ENCODE data around the gene NDST1. TPM values are rescaled to one million over a fixed set of nuclear protein-coding genes. Genes with fewer than 3 reads are reported as not detected.

NDST1 gene
- total and polyA plus RNA-seq, 3 experiments from 2014 or later = 0.13 to 2.8 (median 1.9) TPM

DNA sequence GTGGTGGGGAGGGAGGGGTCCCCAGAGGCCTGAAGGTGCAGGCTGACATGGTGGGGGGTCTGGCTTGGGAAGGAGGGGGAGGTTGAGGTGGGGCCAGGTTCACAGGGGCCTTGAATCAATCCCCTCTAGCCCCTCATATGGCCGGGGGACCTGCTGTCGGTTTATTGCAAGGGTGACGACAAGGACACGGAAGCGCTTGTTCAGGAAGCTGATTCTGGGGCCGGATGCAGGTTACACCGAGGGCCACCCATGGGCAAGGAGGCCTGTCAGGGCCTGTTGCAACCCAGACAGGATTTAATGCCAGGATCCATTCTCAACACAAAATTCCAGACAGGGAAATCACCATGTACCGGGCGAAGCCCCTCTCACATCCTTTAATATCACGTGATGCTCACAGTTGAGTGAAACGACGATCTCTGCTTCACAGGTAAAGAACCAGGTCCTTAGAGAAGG lies 90.9 kb downstream of the NDST1 start:
- Histone ChIP-seq H3K36me3 (ENCODE audit: insufficient read depth, low read length) (no peaks in the 10 kb centered on the region), H3K9me3 (ENCODE audit: low read length) (no peaks in the 10 kb centered on the region), H3K27ac (ENCODE audit: low read depth, low read length) (no peak overlapping the region), H3K4me1 (ENCODE audit: insufficient read depth, low read length) (no peaks in the 10 kb centered on the region), H3K27me3 (ENCODE audit: insufficient read depth, low read length, poor library complexity, severe bottlenecking) (no peaks in the 10 kb centered on the region), H3K4me3 (ENCODE audit: low read length) (no peak overlapping the region)
- Mint-ChIP-seq H3K27me3 (peaks cover 6 to 13% of the 10 kb centered on the region in 2 donors), H3K36me3 (no peaks in the 10 kb centered on the region), H3K4me3 (no peak overlapping the region), H3K9me3 (no peaks in the 10 kb centered on the region), H3K4me1 (no peaks in the 10 kb centered on the region), H3K27ac (no peak overlapping the region)
- CTCF ChIA-PET = no interaction called here
- DNase-seq = peak in 1 of 5 donors; percentile 37
- POLR2A ChIA-PET = no interaction called here

DNA sequence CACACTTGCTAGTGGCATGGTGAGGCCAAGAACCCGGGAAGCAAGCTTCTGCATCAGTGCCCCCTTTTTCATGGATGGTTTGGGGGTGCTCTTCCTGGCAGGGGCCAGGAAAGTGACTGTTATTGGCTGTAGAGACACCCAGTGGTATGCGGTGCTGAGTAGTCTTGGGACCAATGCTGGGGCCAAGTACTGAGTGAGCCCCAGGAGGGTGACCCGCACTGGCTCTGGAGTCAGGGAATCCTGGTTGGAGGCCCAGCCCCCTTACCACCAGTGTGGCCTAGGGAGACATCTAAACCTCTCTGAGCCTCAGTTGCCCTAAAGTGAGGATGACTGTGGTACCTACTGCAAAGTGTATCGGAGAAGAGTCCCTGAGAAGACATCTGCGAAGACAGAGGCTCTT lies 91.3 kb downstream of the NDST1 start:
- H3K9me3 ChIP-seq (ENCODE audit: low read length) = no peaks in the 10 kb centered on the region
- H3K4me1 Mint-ChIP-seq = no peaks in the 10 kb centered on the region
- no peak overlapping the region for H3K4me3 ChIP-seq (ENCODE audit: low read length)
- H3K36me3 ChIP-seq (ENCODE audit: insufficient read depth, low read length) = no peaks in the 10 kb centered on the region
- H3K27ac ChIP-seq (ENCODE audit: low read depth, low read length) = no peak overlapping the region
- no peaks in the 10 kb centered on the region for H3K27me3 ChIP-seq (ENCODE audit: insufficient read depth, low read length, poor library complexity, severe bottlenecking)
- peaks cover 6 to 15% of the 10 kb centered on the region in 2 donors for H3K27me3 Mint-ChIP-seq
- no peak overlapping the region for H3K4me3 Mint-ChIP-seq
- H3K9me3 Mint-ChIP-seq = no peaks in the 10 kb centered on the region
- ChIA-PET POLR2A (no interaction called here), CTCF (no interaction called here)
- H3K4me1 ChIP-seq (ENCODE audit: insufficient read depth, low read length) = no peaks in the 10 kb centered on the region
- H3K27ac Mint-ChIP-seq = no peak overlapping the region
- H3K36me3 Mint-ChIP-seq = no peaks in the 10 kb centered on the region
- peak in 1 of 5 donors; percentile 19 for DNase-seq

DNA sequence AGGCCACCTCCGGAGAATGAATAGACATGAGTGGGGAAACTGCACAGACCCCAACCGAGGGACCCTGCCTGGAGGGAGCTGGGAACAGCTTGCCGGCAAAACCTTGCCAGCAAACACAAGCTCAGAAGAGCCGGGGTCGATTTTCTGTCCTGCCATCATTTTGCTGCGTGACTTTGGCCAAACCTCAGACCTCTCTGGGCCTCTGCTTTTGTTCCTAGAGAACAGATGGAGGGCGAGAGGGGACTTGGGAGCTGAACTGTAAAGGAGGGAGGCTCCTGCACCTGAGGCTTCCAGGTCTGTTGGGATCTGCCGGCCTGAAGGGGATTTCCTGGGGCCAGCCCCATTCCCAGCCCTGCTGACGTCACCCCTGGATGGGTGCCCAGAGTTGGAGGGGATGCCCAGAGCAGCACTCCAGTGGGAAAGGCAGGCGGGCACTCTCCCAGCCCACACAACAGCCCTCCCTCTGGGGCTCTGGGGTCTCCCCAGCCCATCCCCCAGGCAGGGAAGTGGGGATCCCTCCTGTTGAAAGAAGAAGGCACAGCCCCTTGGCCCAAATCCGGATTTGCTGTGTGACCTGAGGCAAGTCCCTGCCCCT lies 92.1 kb downstream of the NDST1 start:
- DNase-seq = peak in 1 of 5 donors; percentile 8
- POLR2A ChIA-PET = no interaction called here

DNA sequence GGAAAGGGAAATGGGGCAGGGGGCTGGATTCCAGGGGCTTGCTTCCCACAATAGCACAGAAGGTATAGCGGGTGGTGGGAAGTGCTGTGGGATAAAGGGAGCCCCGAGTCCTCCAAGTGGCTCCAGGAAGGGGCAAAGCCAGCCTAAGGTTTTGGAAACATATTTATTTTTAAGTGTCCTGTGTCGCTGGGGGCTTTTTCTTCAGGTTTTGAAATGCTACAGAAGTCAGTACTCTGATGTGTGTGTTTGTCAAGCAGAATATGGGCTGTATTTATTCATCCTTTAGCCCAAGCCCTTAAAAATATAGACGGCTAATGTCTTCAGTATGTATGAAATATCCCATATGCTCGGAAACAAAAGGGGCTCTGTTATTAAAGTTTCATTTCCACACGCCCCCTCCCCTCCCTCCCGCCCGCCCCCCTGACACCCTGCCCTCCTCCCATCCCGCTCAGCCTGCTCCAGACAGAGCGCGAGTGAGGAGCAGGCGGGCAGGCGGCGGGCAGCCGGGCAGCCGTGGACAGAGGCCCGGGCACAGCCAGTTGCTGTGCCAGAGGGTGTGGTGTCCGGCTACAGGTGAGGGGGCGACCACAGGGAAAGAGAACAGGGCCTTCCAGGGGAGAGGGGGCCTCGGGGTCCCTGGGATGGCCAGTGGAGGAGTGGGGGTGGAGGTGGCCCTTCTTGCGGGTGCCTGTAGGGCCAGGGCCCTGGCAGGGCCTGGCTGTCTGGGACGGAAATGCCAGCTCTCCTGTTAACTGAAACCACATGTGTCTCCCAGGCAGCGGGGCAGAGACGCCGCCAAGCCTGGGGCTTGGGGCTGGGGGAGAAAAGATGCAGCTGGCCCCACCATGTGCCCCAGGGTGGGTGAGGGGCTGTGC lies 92.9 kb downstream of the NDST1 start:
- Histone ChIP-seq H3K27ac (ENCODE audit: low read depth, low read length) (no peak overlapping the region), H3K36me3 (ENCODE audit: insufficient read depth, low read length) (no peaks in the 10 kb centered on the region), H3K4me3 (ENCODE audit: low read length) (no peak overlapping the region), H3K4me1 (ENCODE audit: insufficient read depth, low read length) (no peaks in the 10 kb centered on the region), H3K9me3 (ENCODE audit: low read length) (no peaks in the 10 kb centered on the region), H3K27me3 (ENCODE audit: insufficient read depth, low read length, poor library complexity, severe bottlenecking) (no peaks in the 10 kb centered on the region)
- H3K9me3 Mint-ChIP-seq = no peaks in the 10 kb centered on the region
- H3K4me3 Mint-ChIP-seq = peak overlapping the region in 1 of 7 donors; percentile 9
- ChIA-PET CTCF (no interaction called here), POLR2A (no interaction called here)
- DNase-seq = peak in 1 of 5 donors; percentile 24
- peaks cover 9 to 19% of the 10 kb centered on the region in 2 donors for H3K27me3 Mint-ChIP-seq
- H3K27ac Mint-ChIP-seq = no peak overlapping the region
- H3K4me1 Mint-ChIP-seq = no peaks in the 10 kb centered on the region
- no peaks in the 10 kb centered on the region for H3K36me3 Mint-ChIP-seq

More for the DNA sequence above, 92.1 kb downstream of the NDST1 start:
- Histone ChIP-seq H3K27ac (ENCODE audit: low read depth, low read length) (no peak overlapping the region), H3K36me3 (ENCODE audit: insufficient read depth, low read length) (no peaks in the 10 kb centered on the region), H3K4me1 (ENCODE audit: insufficient read depth, low read length) (no peaks in the 10 kb centered on the region), H3K27me3 (ENCODE audit: insufficient read depth, low read length, poor library complexity, severe bottlenecking) (no peaks in the 10 kb centered on the region), H3K9me3 (ENCODE audit: low read length) (no peaks in the 10 kb centered on the region), H3K4me3 (ENCODE audit: low read length) (no peak overlapping the region)
- Mint-ChIP-seq H3K9me3 (no peaks in the 10 kb centered on the region), H3K27ac (no peak overlapping the region), H3K36me3 (no peaks in the 10 kb centered on the region), H3K27me3 (peaks cover 9 to 19% of the 10 kb centered on the region in 2 donors), H3K4me1 (no peaks in the 10 kb centered on the region), H3K4me3 (peak overlapping the region in 1 of 7 donors; percentile 9)
- CTCF ChIA-PET = no interaction called here

GRCh38 chr5:150601491-150602345 lies 93.8 kb downstream of the NDST1 start:
- no peak overlapping the region for H3K4me3 ChIP-seq (ENCODE audit: low read length)
- Mint-ChIP-seq H3K4me1 (no peaks in the 10 kb centered on the region), H3K27ac (peak overlapping the region in 1 of 8 donors; percentile 43), H3K4me3 (no peak overlapping the region), H3K9me3 (no peaks in the 10 kb centered on the region), H3K36me3 (no peaks in the 10 kb centered on the region), H3K27me3 (peaks cover 7 to 19% of the 10 kb centered on the region in 2 donors)
- ChIA-PET CTCF (no interaction called here), POLR2A (no interaction called here)
- DNase-seq = peak in 1 of 5 donors; percentile 34
- no peaks in the 10 kb centered on the region for H3K36me3 ChIP-seq (ENCODE audit: insufficient read depth, low read length)
- H3K27me3 ChIP-seq (ENCODE audit: insufficient read depth, low read length, poor library complexity, severe bottlenecking) = no peaks in the 10 kb centered on the region
- no peaks in the 10 kb centered on the region for H3K4me1 ChIP-seq (ENCODE audit: insufficient read depth, low read length)
- H3K27ac ChIP-seq (ENCODE audit: low read depth, low read length) = no peak overlapping the region
- no peaks in the 10 kb centered on the region for H3K9me3 ChIP-seq (ENCODE audit: low read length)

- Mint-ChIP-seq H3K4me1 (no peaks in the 10 kb centered on the region), H3K27me3 (peaks cover 7 to 19% of the 10 kb centered on the region in 2 donors), H3K4me3 (no peak overlapping the region), H3K36me3 (no peaks in the 10 kb centered on the region), H3K27ac (no peak overlapping the region), H3K9me3 (no peaks in the 10 kb centered on the region)
- ChIA-PET POLR2A (no interaction called here), CTCF (no interaction called here)
- H3K9me3 ChIP-seq (ENCODE audit: low read length) = no peaks in the 10 kb centered on the region
- H3K4me1 ChIP-seq (ENCODE audit: insufficient read depth, low read length) = no peaks in the 10 kb centered on the region
- no peak overlapping the region for H3K27ac ChIP-seq (ENCODE audit: low read depth, low read length)
- peak in 1 of 5 donors; percentile 1 for DNase-seq
- no peaks in the 10 kb centered on the region for H3K36me3 ChIP-seq (ENCODE audit: insufficient read depth, low read length)
- H3K27me3 ChIP-seq (ENCODE audit: insufficient read depth, low read length, poor library complexity, severe bottlenecking) = no peaks in the 10 kb centered on the region
- H3K4me3 ChIP-seq (ENCODE audit: low read length) = no peak overlapping the region
Observed at GRCh38 chr5:150603052-150603451, 95.1 kb downstream of the NDST1 start.

DNA sequence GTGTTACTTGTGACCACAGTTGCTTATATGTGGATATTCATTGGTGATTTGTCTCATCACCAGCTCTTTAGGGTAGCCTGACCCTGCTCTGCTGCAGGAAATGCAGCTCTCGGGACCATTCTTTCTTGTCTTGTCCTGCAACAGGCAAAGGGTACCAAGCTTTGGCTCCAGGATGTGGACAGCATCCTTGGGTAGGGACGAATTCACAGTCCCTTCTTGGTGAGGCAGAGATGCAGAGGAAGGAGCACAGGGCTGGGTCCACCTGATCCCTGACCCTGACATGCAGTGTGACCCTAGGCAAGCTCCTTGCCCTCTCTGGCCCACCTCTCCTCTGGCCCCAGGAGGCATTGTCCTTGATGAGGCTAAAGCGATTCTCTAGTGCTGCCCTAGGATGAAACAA lies 95.6 kb downstream of the NDST1 start:
- Histone ChIP-seq H3K9me3 (ENCODE audit: low read length) (no peaks in the 10 kb centered on the region), H3K36me3 (ENCODE audit: insufficient read depth, low read length) (no peaks in the 10 kb centered on the region), H3K4me1 (ENCODE audit: insufficient read depth, low read length) (no peaks in the 10 kb centered on the region), H3K4me3 (ENCODE audit: low read length) (no peak overlapping the region), H3K27ac (ENCODE audit: low read depth, low read length) (no peak overlapping the region), H3K27me3 (ENCODE audit: insufficient read depth, low read length, poor library complexity, severe bottlenecking) (no peaks in the 10 kb centered on the region)
- ChIA-PET POLR2A (no interaction called here), CTCF (no interaction called here)
- Mint-ChIP-seq H3K36me3 (no peaks in the 10 kb centered on the region), H3K4me3 (no peak overlapping the region), H3K4me1 (no peaks in the 10 kb centered on the region), H3K27ac (no peak overlapping the region), H3K27me3 (peaks cover 7 to 19% of the 10 kb centered on the region in 2 donors), H3K9me3 (no peaks in the 10 kb centered on the region)
- no peak for DNase-seq

GRCh38 chr5:150604010-150604409 lies 96.1 kb downstream of the NDST1 start:
- ChIA-PET CTCF (interaction anchor here (1.0 kb wide), 1 partner anchor 10 kb away, joined by 3 read pairs; no protein-coding TSS in a partner anchor), POLR2A (no interaction called here)
- H3K36me3 ChIP-seq (ENCODE audit: insufficient read depth, low read length) = no peaks in the 10 kb centered on the region
- Mint-ChIP-seq H3K4me3 (no peak overlapping the region), H3K27ac (no peak overlapping the region), H3K4me1 (no peaks in the 10 kb centered on the region), H3K9me3 (no peaks in the 10 kb centered on the region), H3K36me3 (no peaks in the 10 kb centered on the region), H3K27me3 (peaks cover 7 to 18% of the 10 kb centered on the region in 2 donors)
- no peaks in the 10 kb centered on the region for H3K4me1 ChIP-seq (ENCODE audit: insufficient read depth, low read length)
- no peaks in the 10 kb centered on the region for H3K27me3 ChIP-seq (ENCODE audit: insufficient read depth, low read length, poor library complexity, severe bottlenecking)
- DNase-seq = no peak
- no peak overlapping the region for H3K4me3 ChIP-seq (ENCODE audit: low read length)
- no peak overlapping the region for H3K27ac ChIP-seq (ENCODE audit: low read depth, low read length)
- no peaks in the 10 kb centered on the region for H3K9me3 ChIP-seq (ENCODE audit: low read length)

Measured in CD8-positive, alpha-beta memory T cell (primary cell).